NCI-H2171 (cell line): ENCODE results near the gene LRRC51.

ENCODE experiments used
- DNase-seq: peaks from one replicate; lab custom pipeline; 2025; lab: John Stamatoyannopoulos, UW

The LRRC51 gene, protein sequence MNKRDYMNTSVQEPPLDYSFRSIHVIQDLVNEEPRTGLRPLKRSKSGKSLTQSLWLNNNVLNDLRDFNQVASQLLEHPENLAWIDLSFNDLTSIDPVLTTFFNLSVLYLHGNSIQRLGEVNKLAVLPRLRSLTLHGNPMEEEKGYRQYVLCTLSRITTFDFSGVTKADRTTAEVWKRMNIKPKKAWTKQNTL

DNA sequence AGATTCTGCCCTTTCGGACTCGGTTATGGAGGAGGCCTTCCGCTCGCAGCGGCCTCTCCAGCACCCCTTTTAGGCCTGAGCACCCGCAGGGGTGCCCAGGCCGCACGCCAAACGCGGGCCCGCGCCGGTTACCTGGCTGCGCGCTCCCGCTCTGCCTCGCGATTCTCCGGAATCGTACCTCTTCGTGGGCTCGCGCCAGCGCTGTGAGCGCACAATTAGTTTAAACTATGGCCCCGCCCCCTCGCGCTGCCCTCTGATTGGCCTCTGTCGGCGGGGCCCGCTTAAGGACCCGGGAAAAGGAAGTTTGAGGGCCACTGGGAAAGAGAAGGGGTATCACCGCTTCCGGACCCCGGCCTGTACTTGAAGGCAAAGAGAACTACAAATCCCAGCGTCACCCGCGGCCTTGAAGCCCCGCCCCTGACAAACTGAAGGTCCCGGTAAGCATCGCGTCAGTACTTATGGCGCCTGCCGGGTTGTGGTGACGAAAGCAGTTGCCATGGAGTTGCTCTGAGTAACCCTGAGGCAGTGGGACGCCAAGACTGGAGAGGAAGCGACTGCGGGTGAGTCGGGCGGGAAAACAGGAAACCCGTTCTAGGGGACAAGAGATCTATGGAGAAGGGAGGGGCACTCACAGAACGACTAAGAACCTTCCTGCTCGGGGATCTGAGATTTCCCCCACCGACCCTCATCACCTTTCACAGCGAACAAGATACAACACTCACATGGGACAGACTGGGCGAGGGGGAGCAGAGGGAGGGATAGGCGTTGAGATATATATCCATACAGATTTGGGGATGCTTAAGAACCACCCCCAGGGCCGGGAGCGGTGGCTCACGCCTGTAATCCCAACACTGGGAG, at the start of gene LRRC51, which contains the start of gene NUMA1:
TSS of gene LRRC51 (plus strand) at position 525 of the 858 bp plus-strand sequence. CDS start 8,234 bp downstream, outside the sequence.
TSS of gene NUMA1 (minus strand) at position 217 of the 858 bp plus-strand sequence. CDS start 44,599 bp downstream, outside the sequence.
- peak; percentile 99 for DNase-seq

DNA sequence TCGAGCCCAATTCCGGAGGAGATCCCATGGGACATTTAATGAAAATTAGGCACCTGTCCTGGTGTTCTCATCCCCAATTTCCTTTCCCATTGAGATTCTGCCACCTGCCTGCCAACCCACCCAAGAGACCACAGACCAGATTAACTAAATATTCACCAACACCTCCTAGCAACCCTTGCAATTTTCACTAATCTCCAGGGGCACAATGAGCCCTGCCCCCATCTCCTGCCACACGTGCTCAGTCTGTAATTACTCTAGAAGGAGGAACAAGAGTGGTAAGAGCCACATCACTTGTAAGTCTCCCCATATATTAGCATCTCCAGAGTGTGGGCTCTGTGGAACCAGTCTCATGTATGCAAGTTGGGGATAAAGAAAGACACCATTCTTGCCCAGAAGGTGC, 44.0 kb upstream of the LRRC51 start:
- peak; percentile 43 for DNase-seq

DNA sequence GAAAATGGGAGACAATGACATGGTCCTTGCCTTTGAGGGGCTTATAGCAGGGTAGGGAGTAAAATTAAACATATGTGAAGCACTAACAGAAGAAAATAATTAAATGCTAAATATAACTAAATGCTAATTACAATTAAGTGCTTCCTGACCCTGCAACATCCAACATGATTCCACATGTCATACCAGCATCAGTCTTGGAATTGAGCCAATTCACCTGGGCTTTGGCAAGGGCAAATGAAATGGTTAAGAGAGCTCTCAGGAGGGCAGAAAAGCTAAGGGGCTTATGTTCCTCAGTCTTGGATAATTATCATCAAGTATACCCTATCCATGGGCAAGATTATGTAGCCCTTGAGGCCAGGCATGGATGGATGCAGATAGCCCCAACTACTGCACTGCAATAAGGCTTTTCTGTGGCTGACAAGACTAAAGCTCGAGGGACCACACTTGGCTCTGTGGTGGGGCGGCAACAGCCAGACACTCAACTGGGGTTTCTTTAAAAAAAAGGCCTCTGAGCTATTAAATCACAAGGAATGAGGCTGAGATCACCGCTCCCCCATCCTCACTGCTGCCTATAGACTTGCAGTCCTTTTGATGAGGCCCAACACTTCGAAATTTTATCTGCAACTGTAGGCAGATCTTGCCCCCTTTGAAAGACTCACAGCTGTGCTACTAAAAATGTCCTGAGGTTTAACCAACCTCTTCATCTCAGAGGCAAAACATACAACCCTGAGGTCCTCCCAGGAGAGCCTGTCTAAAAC, 42.9 kb upstream of the LRRC51 start:
- DNase-seq = peak; percentile 82

DNA sequence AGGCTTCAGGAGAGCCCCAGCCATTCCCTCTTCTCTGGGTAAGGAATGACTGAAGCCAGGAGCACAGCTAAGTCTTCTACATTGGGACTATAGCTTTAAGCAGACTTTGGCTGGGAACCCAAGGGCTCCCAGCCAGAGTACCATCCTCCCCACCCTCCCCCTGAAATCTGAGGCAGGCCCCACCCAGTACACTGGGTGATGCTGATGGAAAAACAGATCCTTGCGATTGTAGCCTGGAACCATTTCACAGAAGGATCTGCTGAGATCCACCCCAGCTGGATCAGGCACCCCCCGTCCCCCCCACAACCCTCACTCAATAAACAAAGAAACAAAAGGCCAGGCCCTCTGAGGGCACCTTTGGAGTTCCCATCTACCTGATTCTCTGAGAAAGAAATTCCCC, 42.2 kb upstream of the LRRC51 start:
- DNase-seq = no peak

DNA sequence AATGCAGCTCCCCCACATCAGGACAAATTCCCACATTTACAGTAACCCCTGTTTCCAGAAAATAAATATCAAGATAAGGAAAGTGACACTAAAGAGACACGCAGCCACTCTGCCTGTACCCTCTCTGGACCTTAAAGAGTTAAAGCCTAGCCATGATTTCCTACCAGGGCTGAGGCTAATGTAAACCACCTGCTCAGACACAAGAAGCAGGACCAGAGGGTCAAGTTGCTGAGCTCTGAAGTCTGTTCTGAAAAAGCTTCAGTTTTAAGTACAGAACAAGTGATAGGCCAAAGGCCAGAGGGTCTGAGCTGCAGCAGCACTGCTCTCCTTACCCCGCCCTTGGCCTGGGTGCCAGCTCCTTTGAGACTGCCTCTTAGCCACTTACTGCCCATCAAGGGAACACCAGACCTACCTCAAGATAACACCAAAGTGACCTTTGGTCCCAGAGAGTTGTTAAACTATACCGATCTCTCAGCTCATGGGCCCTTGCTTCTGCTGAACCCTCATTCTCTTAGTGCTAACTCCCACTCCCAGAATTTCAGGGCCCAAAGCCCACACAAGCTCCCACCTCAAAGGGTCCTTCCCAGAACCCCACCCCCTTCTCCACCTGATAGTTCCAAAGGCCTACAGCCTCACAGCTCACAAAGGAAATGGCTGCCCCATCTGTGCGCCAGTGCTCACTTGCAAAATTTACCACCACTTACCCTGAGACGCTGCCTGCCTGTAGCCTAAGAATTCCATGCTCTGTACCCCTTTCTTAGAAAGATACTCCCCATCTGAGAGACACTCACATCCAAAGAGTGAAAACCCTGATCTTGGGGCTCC, 41.4 kb upstream of the LRRC51 start:
- DNase-seq = no peak

DNA sequence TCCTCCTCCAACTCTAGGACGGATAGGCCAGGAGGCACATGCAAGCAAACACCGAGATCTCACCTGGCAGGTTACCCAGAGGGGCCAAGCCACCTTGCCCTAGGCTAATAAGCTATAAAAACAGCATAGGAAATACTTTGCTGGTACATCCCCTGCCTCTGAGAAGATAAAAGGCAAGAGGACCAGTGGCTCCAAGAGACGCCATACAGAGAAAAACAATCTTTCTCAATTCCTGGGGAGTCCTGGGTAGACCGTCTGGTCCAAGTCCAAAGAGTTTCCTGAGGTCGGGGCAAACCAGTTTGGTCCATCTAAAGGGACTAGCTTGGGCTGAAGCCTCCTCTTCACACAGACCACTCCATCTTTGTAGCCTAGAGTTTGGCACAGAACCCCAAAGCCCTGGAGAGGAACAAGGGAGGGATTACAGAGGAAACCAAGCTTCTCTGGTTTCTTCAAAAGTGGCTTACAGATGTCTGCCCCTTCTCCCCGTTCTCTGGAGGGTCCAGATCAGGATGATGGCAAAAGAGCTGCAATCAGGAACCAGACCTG, 40.7 kb upstream of the LRRC51 start:
- no peak for DNase-seq

DNA sequence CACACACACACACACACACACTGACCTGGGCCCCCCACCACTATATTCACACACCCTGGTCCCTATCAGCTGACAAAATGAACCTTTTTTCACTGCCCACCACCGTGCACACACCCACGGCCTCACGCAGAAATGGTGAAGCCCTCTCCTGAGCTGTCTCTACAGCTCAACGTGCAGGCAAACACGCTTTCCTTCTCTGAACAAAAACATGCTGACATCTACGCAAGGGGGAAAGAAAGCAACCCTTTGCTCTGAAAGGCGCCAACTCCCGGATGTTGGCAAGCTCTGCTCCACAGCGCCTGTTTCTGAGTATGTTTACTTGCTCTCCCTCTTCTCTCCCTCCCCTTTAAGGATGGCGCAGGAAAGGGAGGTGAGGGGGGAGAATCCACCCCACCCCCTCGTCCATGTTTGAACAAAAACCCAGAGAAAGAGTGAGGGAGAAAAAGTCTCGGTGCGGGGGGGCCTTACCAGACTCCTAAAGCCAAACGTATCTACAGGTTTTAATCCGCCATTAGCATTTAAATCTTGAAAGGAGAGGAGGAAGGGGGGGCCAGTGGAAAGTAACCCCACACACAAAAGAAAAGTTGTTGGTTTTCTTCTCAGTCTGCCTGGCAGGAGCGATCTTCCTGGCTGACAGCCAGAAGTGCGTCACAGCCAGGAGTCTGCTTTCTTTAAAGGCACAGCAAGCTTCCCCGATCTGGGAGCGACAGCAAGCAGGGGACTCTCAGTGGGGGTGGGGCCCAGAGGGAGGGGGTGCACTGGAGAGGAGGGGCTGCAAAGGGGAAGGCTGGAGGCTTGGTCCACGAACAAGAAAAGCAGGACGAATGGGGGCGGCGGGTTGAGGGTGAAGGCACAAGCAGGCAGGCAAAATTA, 39.9 kb upstream of the LRRC51 start:
- DNase-seq = peak; percentile 88

DNA sequence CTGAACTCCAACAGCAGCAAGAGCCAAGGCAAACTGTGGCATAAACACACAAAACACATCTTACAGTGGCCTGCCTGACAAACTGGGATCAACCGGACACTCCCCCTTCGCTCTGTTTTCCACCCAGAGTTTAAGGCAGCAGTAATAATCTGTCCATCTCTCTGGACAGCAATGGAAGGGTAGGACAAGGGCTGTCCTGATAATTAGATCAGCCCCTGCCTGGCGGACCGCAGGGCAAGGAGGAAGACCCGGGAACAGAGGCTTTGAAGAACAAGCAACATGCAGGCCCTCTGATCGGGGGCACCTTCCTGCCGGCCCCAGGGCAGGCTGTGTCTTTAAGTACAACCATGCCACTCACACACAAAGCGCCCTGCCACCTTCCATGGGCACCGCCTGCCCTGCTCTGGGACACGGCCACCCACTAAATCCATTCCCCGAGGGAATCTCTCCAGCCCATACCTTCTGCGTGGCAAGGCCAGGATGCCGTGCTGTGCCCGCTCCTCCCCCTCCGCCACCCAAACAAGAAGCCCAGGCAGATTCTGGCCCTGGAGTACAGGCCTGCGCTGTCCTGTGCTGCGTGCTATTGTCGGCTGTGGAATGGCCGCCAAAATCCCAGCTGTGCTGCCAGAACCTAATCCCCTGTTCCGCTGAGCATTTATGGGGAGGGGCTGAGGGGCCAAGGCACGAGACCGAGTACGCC, 39.1 kb upstream of the LRRC51 start:
- DNase-seq = peak; percentile 64

DNA sequence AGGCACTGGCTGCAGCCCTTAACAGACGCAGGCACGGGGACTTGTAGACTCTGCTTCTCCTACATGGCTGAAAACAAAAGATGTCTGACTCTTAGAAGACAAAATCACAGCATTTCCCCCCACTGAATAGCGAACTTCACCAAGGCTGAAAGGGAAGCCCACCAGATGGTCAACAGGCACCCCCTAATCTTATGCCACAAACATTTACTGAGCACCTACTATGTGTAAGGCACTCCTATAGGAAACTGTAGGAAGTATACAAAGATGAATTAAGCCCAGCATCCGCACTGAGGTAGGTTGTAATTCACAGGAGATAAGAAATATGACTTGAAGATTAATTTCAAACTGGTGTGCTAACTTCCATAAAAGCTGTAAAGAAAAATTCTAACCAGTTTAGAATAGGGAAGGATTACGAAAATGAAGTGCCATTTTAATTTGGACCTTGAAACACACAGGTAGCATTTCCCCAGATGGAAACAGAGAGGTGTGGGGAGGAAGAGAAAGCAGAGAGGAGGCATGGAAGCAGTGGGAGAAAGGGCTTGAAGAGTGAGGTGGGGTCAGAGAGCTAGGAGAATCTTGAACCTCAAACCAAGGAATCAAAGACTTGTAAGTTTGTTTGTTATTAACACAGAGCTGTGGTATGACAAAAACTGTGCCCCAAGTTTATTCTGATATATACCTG, 38.4 kb upstream of the LRRC51 start:
- DNase-seq = no peak

DNA sequence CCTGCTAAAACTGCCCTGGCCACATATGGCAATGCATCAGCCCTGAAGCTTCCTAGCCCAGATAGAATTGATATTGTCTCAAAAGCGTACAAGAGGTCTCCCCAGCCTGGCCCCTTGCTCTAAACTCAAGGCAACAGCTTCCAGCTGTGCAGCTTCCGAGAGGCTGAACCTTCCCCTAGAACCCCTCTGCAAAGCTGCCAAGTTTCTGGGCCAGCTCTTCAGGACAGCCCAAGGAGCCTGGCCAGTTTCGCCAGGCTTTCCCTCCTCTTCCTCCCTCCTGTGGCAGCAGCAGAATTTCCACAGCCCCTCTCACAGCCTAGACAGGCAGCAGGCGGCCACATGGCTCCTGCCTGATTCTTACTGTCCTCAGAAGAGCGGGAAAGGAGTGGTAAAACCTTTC, 34.8 kb upstream of the LRRC51 start:
- DNase-seq = no peak

DNA sequence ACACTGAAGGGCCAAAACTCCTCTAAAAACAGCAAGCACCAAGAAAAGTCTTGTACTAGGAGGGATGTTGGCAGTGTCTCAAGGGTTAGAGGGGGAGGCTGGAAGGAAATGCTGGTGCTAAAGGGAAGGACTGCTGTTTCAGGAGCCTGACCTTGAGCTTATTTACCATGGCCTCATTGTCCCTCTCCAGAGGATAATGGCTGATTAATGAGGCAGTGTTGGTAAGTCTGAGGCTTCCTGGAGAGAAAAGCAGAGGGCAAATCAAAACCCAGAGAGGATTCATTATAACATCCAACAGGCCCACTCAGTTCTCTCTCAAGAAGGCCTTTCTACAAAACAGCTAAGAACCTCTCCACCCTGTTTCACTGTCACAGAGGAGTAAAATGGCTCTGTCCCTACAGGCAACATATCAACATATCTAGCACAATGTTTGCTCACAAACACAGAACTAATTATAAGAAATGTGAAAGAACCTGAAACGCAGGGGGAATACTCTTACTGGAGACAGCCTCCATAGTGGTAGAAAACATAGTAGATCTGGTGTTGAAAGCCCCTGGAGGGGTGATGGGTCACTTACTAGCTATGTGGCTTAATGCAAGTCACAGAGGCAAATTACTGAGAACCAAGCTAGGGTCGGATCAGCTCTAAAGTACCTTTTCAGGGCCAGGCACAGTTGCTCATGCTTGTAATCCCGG, 31.7 kb upstream of the LRRC51 start:
- DNase-seq = no peak

DNA sequence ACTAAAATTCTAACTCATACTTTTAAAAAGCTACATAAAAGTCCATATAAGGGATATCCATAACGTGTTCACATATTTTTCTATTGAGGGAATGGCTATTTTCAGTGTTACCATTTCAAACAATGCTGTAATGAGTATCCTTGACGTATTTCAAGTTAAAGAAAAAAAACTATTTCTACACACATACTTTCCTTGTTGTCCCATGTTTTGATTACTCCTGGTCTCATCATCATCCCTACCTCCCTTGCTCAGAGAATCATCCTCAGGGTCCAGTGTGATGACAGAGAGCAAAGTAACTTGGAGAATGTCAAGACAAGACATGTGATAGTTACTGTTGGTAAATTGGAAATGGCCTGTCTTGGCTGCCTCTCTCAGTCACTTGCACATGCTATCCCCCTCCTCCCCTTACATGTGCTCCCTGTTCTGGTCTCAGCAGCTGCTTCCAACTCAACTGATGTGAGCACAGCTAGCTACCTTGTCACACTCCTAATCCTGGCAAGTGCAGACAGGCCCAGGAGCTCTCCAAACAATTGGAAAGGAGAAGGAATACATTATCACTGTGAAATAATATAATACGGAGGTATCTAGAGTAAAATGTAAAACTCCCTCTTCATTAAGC, 22.1 kb upstream of the LRRC51 start:
- peak; percentile 48 for DNase-seq

DNA sequence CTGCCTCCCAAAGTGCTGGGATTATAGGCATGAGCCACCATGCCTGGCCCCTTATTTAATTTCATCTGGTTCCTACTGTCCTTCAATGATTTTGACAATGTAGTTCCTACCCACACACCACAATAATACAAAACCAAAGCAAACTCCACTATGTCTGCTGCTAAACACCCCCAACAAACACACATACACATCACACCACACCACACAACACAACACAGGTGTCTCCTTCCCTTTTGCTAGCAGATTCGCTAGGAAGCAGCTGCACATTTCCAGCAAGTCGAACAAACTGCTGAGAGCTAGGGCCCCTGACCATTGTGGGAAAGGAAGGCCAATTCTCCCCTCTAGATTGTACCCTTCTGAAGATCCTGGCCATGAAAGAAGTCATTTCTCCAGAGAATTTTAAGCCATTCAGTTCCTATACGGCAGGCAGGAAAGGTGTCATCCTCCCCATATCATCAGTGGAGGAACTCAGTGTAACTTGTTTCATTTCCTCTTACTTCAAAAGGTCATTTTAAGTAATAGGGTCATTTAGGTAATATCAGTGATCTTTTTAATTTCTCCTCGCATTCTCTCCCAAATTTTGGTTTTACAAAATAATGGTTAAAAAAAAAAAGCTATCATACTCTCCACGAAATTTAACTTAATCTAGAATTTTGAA, 18.8 kb upstream of the LRRC51 start:
- DNase-seq = no peak

DNA sequence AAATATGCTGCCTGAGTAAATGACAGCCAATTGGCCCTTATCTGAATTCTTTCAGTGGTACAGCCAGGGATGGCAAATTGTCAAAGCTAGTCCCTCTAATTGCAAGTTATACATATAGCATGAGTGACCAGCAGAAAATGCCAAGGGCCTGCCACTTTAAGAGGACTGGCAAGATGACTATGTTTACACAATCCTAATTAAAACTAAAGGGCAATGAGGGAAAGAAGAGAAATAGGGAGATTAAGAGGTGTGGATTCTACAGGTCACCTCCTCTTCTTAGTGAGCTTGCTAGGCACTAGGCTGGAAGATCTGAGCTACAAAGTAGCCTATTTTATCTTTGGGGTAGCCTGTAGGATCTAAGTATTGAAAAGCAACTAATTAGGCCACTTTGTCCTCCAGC, 13.8 kb upstream of the LRRC51 start:
- DNase-seq = no peak

DNA sequence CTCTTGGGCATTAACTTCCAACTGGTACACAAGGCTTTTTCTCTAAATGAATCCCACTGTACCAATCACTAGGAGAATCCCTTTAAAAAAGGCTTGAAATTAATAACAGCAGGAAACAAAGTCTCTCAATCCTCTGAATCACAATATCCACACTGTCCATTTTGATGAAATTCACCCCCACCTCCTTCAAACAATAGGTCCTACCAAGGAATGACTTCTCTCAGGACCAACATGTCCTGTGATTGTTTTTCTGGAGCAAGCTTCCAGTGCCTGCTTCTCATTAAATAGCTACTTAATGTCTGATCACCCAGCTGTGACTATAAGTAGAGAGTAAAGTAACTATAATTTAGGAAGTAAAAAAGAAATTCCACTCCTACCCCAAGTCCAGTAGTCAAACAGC, 13.4 kb upstream of the LRRC51 start:
- no peak for DNase-seq

DNA sequence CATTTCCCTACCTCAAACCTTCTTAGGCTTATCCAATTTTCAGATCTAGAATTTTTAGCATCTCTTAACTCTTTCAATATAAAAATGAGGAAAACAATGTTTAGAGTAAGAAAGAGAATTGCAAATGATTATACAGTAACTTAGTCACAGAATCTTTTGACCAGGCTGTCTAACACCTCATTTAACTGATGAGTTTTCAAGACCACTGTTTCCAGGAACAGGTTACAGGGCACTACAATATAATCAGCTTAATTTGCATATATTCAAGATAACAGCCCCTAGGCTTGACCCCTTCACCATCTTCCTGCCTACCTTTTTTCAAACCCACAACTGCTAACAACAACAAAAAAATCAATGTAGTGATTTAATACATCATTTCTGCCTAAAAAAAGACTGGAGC, 13.0 kb upstream of the LRRC51 start:
- no peak for DNase-seq

DNA sequence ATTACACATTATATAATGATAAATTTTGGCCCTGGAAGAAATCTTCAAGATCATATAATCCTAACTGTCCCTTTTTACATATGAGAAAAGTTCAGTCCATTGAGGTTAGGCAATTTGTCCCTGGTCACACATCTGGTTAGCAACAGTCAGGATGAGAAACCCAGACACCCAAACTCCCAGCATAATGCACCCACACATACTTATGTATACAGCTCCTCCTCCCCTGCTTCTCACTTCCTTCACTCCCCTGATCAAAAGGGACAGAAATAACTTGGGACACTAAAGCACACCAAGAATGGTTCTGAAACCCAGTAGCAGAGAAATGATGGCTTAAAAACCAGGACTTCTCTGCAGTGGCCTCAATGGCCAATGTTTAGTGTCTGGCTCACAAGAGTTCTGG, 11.4 kb upstream of the LRRC51 start:
- DNase-seq = no peak

DNA sequence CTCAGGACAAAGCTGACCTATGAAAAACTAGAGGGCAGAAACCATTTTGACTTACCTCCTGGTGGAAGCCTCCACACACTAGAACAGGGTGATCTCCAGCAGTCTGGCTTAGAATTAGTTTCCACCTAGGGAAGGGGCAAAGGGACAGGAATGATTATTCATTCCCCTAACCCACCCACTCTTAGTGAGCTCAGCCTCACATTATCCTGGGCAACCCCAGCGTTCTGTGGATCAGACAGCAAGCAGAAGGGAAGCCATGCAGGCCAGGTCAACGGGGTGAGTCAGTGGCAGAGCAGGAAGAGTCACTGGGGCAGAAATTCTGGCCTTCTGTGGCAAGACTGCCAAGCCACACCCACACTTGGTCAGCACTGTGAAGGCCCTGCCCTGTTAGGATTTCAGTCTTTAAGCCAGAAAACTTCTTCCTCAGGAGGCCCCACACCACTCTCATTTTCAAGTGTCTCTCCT, 10.8 kb upstream of the LRRC51 start:
- no peak for DNase-seq
